Mesenchymal stem cell (in vitro differentiated cells and primary cell): ENCODE results near the gene POU4F3.

Source experiments
- DNase-seq: peaks from one replicate; pipeline ENCODE4 v3.0.0-alpha.2; 2013
- H2AFZ ChIP-seq: one replicate; pipeline ENCODE4 v1.6.1; 2013; ENCODE audit warnings: low read depth, mild to moderate bottlenecking, control low read depth, inconsistent platforms, low read length, moderate library complexity
- H2AK5ac ChIP-seq: 2 replicates; pipeline ENCODE4 v1.6.1; 2013; ENCODE audit warnings: low read length, moderate library complexity, mild to moderate bottlenecking, inconsistent platforms; ENCODE audit not compliant: severe bottlenecking
- H2BK120ac ChIP-seq: one replicate; pipeline ENCODE4 v1.6.1; 2013; ENCODE audit warnings: low read depth, mild to moderate bottlenecking, inconsistent platforms, low read length, moderate library complexity
- H2BK12ac ChIP-seq, 2 experiments: one replicate each; pipeline ENCODE4 v1.6.1; 2013; ENCODE audit warnings: inconsistent platforms in 2 of 2, low read length in 2 of 2, mild to moderate bottlenecking in 2 of 2, moderate library complexity in 2 of 2, control low read depth in 1 of 2
- H2BK15ac ChIP-seq: one replicate; pipeline ENCODE4 v1.6.1; 2013; ENCODE audit warnings: mild to moderate bottlenecking, low read depth, inconsistent platforms; ENCODE audit not compliant: poor library complexity, severe bottlenecking
- H2BK5ac ChIP-seq: 2 replicates; pipeline ENCODE4 v1.6.1; 2013; ENCODE audit warnings: low read depth, mild to moderate bottlenecking, low read length, control low read depth, inconsistent platforms; ENCODE audit not compliant: poor library complexity, severe bottlenecking
- H3K14ac ChIP-seq, 2 experiments: one replicate each; pipeline ENCODE4 v1.6.1; 2013; ENCODE audit warnings: inconsistent platforms in 2 of 2, low read length in 2 of 2, control low read depth in 1 of 2, mild to moderate bottlenecking in 1 of 2, moderate library complexity in 1 of 2
- H3K18ac ChIP-seq, 2 experiments: one replicate each; pipeline ENCODE4 v1.6.1; 2013; ENCODE audit warnings: inconsistent platforms in 2 of 2, low read length in 2 of 2, control low read depth in 1 of 2, low read depth in 1 of 2, mild to moderate bottlenecking in 1 of 2
- H3K23ac ChIP-seq, 2 experiments: one replicate each; pipeline ENCODE4 v1.6.1; 2013; ENCODE audit warnings: inconsistent platforms in 2 of 2, low read length in 2 of 2, mild to moderate bottlenecking in 2 of 2, moderate library complexity in 2 of 2, control low read depth in 1 of 2
- H3K27ac ChIP-seq: 2 replicates; pipeline ENCODE4 v1.5.1; 2013; ENCODE audit warnings: mild to moderate bottlenecking, moderate library complexity, low read length, control low read depth, inconsistent platforms; ENCODE audit not compliant: poor library complexity, severe bottlenecking
- H3K27me3 ChIP-seq, 2 experiments: 2 replicates each; pipeline versions ENCODE4 v1.6.1 to v1.7.0; 2013; ENCODE audit warnings: low read length in 2 of 2, mild to moderate bottlenecking in 2 of 2, moderate library complexity in 2 of 2, control low read depth in 1 of 2, inconsistent platforms in 1 of 2; ENCODE audit not compliant: control insufficient read depth in 1 of 2, insufficient read depth in 1 of 2
- H3K36me3 ChIP-seq, 2 experiments: 2 replicates each; pipeline versions ENCODE4 v1.6.1 to v1.7.0; 2013; ENCODE audit warnings: low read length in 2 of 2, control low read depth in 1 of 2, inconsistent platforms in 1 of 2, low read depth in 1 of 2, mild to moderate bottlenecking in 1 of 2; ENCODE audit not compliant: insufficient read depth in 2 of 2, control insufficient read depth in 1 of 2
- H3K4ac ChIP-seq, 2 experiments: one replicate each; pipeline ENCODE4 v1.6.1; 2013; ENCODE audit warnings: inconsistent platforms in 2 of 2, low read length in 2 of 2, mild to moderate bottlenecking in 2 of 2, moderate library complexity in 2 of 2, control low read depth in 1 of 2, low read depth in 1 of 2
- H3K4me1 ChIP-seq: 2 replicates; pipeline ENCODE4 v1.6.1; 2013; ENCODE audit warnings: low read depth, low read length, control low read depth; ENCODE audit not compliant: control insufficient read depth, insufficient read depth
- H3K4me2 ChIP-seq: 2 replicates; pipeline ENCODE4 v1.6.1; 2013; ENCODE audit warnings: low read length, mild to moderate bottlenecking, inconsistent platforms; ENCODE audit not compliant: poor library complexity, severe bottlenecking
- H3K4me3 ChIP-seq, 2 experiments: 2 replicates each; pipeline versions ENCODE4 v1.5.1 to v1.7.0; 2013; ENCODE audit warnings: low read length in 2 of 2, mild to moderate bottlenecking in 2 of 2, control low read depth in 1 of 2, low read depth in 1 of 2; ENCODE audit not compliant: insufficient read depth in 1 of 2
- H3K79me1 ChIP-seq: replicated peaks from 2 replicates; pipeline ENCODE4 v1.6.1; 2013; ENCODE audit warnings: mild to moderate bottlenecking, control low read depth, low read length, inconsistent platforms; ENCODE audit not compliant: poor library complexity, severe bottlenecking
- H3K9ac ChIP-seq: 2 replicates; pipeline ENCODE4 v1.7.0; 2013; ENCODE audit warnings: mild to moderate bottlenecking, low read length, moderate library complexity
- H3K9me3 ChIP-seq: 2 replicates; pipeline ENCODE4 v1.7.0; 2013; ENCODE audit warnings: mild to moderate bottlenecking, low read length; ENCODE audit not compliant: control insufficient read depth
- H4K8ac ChIP-seq: one replicate; pipeline ENCODE4 v1.6.1; 2013; ENCODE audit warnings: inconsistent platforms, mild to moderate bottlenecking, low read length, moderate library complexity
- H4K91ac ChIP-seq: one replicate; pipeline ENCODE4 v1.6.1; 2013; ENCODE audit warnings: mild to moderate bottlenecking, low read length, inconsistent platforms
- WGBS: methylation state at CpG from one replicate; pipeline ENCODE4 v1.1.7; 2013; ENCODE audit warnings: mixed read lengths; 5-methylcytosine and 5-hydroxymethylcytosine counted together

Gene POU4F3

GRCh38 chr5:146307796-146308195 is 30.8 kb upstream of the POU4F3 start:
- WGBS, result 92% methylated on average over 1 of the region's 2 CpGs
- Histone ChIP-seq H4K91ac (no peak overlapping the region), H2BK12ac (no peak overlapping the region), H3K27ac (no peak overlapping the region), H4K8ac (no peak overlapping the region), H3K36me3 (no peaks in the 10 kb centered on the region), H3K79me1 (no peaks in the 10 kb centered on the region), H3K4me3 (no peak overlapping the region), H2AK5ac (no peak overlapping the region), H3K27me3 (peaks cover 10 to 15% of the 10 kb centered on the region in 2 experiments), H3K23ac (no peak overlapping the region), H2BK5ac (no peak overlapping the region), H3K4me1 (no peaks in the 10 kb centered on the region), H2BK15ac (no peak overlapping the region), H3K9ac (no peak overlapping the region), H3K18ac (no peak overlapping the region), H2AFZ (no peak overlapping the region), H3K4ac (no peak overlapping the region), H3K4me2 (no peak overlapping the region), H3K9me3 (no peaks in the 10 kb centered on the region), H2BK120ac (no peak overlapping the region), H3K14ac (no peak overlapping the region)
- DNase-seq, result no peak

GRCh38 chr5:146310540-146310939 is 28.1 kb upstream of the POU4F3 start:
- H3K14ac ChIP-seq, result no peak overlapping the region
- no peak overlapping the region for H2BK5ac ChIP-seq
- H3K4ac ChIP-seq, result no peak overlapping the region
- H2AFZ ChIP-seq, result no peak overlapping the region
- H3K4me3 ChIP-seq, result no peak overlapping the region
- no peak overlapping the region for H3K27ac ChIP-seq
- H3K27me3 ChIP-seq, result peaks cover 17 to 22% of the 10 kb centered on the region in 2 experiments
- no peak overlapping the region for H3K18ac ChIP-seq
- no peak overlapping the region for H4K8ac ChIP-seq
- no peaks in the 10 kb centered on the region for H3K4me1 ChIP-seq
- no peaks in the 10 kb centered on the region for H3K9me3 ChIP-seq
- H4K91ac ChIP-seq, result no peak overlapping the region
- DNase-seq, result no peak
- H2BK15ac ChIP-seq, result no peak overlapping the region
- H3K4me2 ChIP-seq, result no peak overlapping the region
- H3K79me1 ChIP-seq, result no peaks in the 10 kb centered on the region
- no peak overlapping the region for H3K23ac ChIP-seq
- H2BK12ac ChIP-seq, result no peak overlapping the region
- H3K9ac ChIP-seq, result no peak overlapping the region
- H2BK120ac ChIP-seq, result no peak overlapping the region
- H3K36me3 ChIP-seq, result no peaks in the 10 kb centered on the region
- H2AK5ac ChIP-seq, result no peak overlapping the region

- WGBS, result 83% methylated on average over 5 of the region's 5 CpGs
- Histone ChIP-seq H2BK5ac (no peak overlapping the region), H3K36me3 (no peaks in the 10 kb centered on the region)
These were observed 27.4 kb upstream of the POU4F3 start for GRCh38 chr5:146311278-146311677.

GRCh38 chr5:146313027-146313426 is 25.6 kb upstream of the POU4F3 start:
- Histone ChIP-seq H4K8ac (no peak overlapping the region), H3K79me1 (no peaks in the 10 kb centered on the region), H3K4me2 (no peak overlapping the region), H3K9me3 (no peaks in the 10 kb centered on the region), H2BK15ac (no peak overlapping the region), H3K36me3 (no peaks in the 10 kb centered on the region), H4K91ac (no peak overlapping the region), H2BK5ac (no peak overlapping the region), H2AK5ac (no peak overlapping the region), H3K4me3 (no peak overlapping the region), H3K4me1 (no peaks in the 10 kb centered on the region), H2AFZ (no peak overlapping the region), H2BK120ac (no peak overlapping the region), H3K23ac (no peak overlapping the region), H3K27me3 (peaks cover 17 to 22% of the 10 kb centered on the region in 2 experiments), H3K4ac (no peak overlapping the region), H3K27ac (no peak overlapping the region), H3K14ac (no peak overlapping the region), H2BK12ac (no peak overlapping the region), H3K9ac (no peak overlapping the region), H3K18ac (no peak overlapping the region)
- 54% methylated on average over 7 of the region's 7 CpGs for WGBS
- no peak for DNase-seq

More at GRCh38 chr5:146311278-146311677, 27.4 kb upstream of the POU4F3 start:
- no peak for DNase-seq
- no peak overlapping the region for H2AFZ ChIP-seq
- no peak overlapping the region for H2BK12ac ChIP-seq
- no peak overlapping the region for H2BK15ac ChIP-seq
- H2BK120ac ChIP-seq, result no peak overlapping the region
- no peak overlapping the region for H4K91ac ChIP-seq
- no peak overlapping the region for H3K23ac ChIP-seq
- no peaks in the 10 kb centered on the region for H3K9me3 ChIP-seq
- H4K8ac ChIP-seq, result no peak overlapping the region
- H3K27ac ChIP-seq, result no peak overlapping the region
- H3K4me2 ChIP-seq, result no peak overlapping the region
- H3K4me1 ChIP-seq, result no peaks in the 10 kb centered on the region
- H3K27me3 ChIP-seq, result peaks cover 17 to 22% of the 10 kb centered on the region in 2 experiments
- no peak overlapping the region for H2AK5ac ChIP-seq
- H3K18ac ChIP-seq, result no peak overlapping the region
- H3K4ac ChIP-seq, result no peak overlapping the region
- H3K14ac ChIP-seq, result no peak overlapping the region
- H3K9ac ChIP-seq, result no peak overlapping the region
- H3K4me3 ChIP-seq, result no peak overlapping the region
- H3K79me1 ChIP-seq, result no peaks in the 10 kb centered on the region
